ENCODE data around the gene DGAT2L6.

The DGAT2L6 gene

DNA sequence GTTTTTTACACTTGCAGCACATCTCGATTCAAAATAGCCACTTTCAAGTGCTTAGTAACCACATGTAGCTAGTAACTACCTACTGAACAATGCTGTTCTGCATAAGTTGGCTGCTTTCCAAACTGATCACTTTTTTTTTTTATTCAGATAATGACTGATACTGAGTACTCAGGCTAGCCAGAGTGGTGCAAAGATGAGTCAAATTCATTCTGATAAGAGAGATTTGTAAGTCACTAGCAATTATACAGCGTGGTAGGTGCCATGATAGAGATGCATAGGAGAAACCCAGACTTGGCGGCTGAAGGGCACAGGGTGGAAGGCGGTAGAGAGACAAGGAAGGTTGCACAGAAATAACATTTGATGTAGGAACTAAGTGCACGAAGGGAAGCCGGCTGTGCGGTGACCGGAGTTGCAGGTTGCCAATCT is 44.4 kb upstream of the DGAT2L6 start:
- Histone ChIP-seq H3K4ac (ENCODE audit: low read depth in 1 of 2, low read length in 2 of 2) (no peak overlapping the region), H2BK5ac (ENCODE audit: low read depth, low read length, poor library complexity, severe bottlenecking) (no peak overlapping the region), H2AK5ac (ENCODE audit: low read length, severe bottlenecking) (no peak overlapping the region), H3K4me2 (ENCODE audit: low read length, poor library complexity, severe bottlenecking) (peak overlapping the region; percentile 55), H2BK12ac (ENCODE audit: low read length in 2 of 2) (no peak overlapping the region), H3K27me3 (ENCODE audit: control insufficient read depth in 1 of 2, insufficient read depth in 1 of 2, low read length in 2 of 2) (peaks cover 0 to 7% of the 10 kb centered on the region in 2 experiments), H3K18ac (ENCODE audit: low read depth in 1 of 2, low read length in 2 of 2) (no peak overlapping the region), H3K36me3 (ENCODE audit: control insufficient read depth in 1 of 2, insufficient read depth in 2 of 2, low read depth in 1 of 2, low read length in 2 of 2) (peaks cover 0 to 18% of the 10 kb centered on the region in 2 experiments), H3K23ac (ENCODE audit: low read length in 2 of 2) (no peak overlapping the region), H3K4me1 (ENCODE audit: control insufficient read depth, insufficient read depth, low read depth, low read length) (peaks cover 2% of the 10 kb centered on the region), H4K91ac (ENCODE audit: low read length) (no peak overlapping the region), H2BK15ac (ENCODE audit: low read depth, poor library complexity, severe bottlenecking) (no peak overlapping the region), H3K27ac (ENCODE audit: low read length, poor library complexity, severe bottlenecking) (peak overlapping the region; percentile 60), H3K79me1 (replicated peaks; ENCODE audit: low read length, poor library complexity, severe bottlenecking) (no peaks in the 10 kb centered on the region), H3K4me3 (ENCODE audit: insufficient read depth in 1 of 2, low read depth in 1 of 2, low read length in 2 of 2) (peak overlapping the region; percentile 73 to 84), H2AFZ (ENCODE audit: low read depth, low read length) (peak overlapping the region; percentile 81), H4K8ac (ENCODE audit: low read length) (no peak overlapping the region), H3K9me3 (ENCODE audit: control insufficient read depth, low read length) (no peaks in the 10 kb centered on the region), H2BK120ac (ENCODE audit: low read depth, low read length) (no peak overlapping the region), H3K9ac (ENCODE audit: low read length) (peak overlapping the region; percentile 96), H3K14ac (ENCODE audit: low read length in 2 of 2) (no peak overlapping the region)
- 0% methylated on average over 7 of the region's 8 CpGs for WGBS
- DNase-seq, result no peak

DNA sequence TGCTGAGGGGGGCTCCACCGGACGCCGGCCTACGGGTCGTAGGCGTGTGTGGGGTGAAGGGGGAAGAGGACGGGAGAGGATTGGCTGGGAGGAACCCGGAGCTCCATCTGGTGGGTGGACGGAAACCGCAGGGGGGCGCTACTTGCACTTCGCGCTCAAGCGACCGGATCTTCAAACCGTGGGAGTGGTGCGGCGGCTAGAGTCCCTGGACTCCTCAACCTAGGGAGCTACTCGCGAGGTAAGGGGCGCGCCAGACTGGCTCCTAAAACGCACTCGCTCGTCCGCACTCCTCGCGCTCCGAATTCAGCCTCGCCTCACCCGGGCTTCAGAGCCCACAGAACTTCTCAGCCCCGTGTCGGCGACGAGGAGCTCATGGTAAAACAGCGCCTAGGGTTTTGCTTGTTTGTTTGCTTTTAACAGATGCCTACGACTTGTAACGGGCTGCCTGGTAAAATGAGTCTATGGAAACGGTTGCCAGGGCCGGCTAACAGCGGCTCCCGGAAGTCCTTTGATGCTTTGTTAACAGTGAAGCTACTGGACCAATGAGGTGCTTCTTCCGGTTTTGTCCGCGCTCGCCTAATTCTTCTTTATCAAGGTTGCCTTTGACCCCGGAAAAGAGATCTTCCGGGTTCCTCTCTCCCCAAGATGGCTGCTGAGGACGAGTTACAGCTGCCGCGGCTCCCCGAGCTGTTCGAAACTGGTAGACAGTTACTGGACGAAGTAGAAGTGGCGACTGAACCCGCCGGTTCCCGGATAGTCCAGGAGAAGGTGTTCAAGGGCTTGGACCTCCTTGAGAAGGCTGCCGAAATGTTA is 43.8 kb upstream of the DGAT2L6 start, which contains the start of gene IGBP1:
Gene IGBP1, plus strand, starts transcription at position 145 of the 813 bp plus-strand sequence. Its CDS starts 501 bp downstream, at position 646.
- Histone ChIP-seq H2BK5ac (ENCODE audit: low read depth, low read length, poor library complexity, severe bottlenecking) (peak within 1 kb of the TSS; percentile 51), H3K4me1 (ENCODE audit: control insufficient read depth, insufficient read depth, low read depth, low read length) (peaks cover 2% of the 10 kb centered on the region), H2AFZ (ENCODE audit: low read depth, low read length) (peak within 1 kb of the TSS; percentile 81), H2AK5ac (ENCODE audit: low read length, severe bottlenecking) (no peak within 1 kb of the TSS), H3K27ac (ENCODE audit: low read length, poor library complexity, severe bottlenecking) (peak within 1 kb of the TSS; percentile 91), H3K18ac (ENCODE audit: low read depth in 1 of 2, low read length in 2 of 2) (peak within 1 kb of the TSS; percentile 37 to 43), H3K36me3 (ENCODE audit: control insufficient read depth in 1 of 2, insufficient read depth in 2 of 2, low read depth in 1 of 2, low read length in 2 of 2) (peaks cover 0 to 18% of the 10 kb centered on the region in 2 experiments), H4K91ac (ENCODE audit: low read length) (peak within 1 kb of the TSS; percentile 68), H3K4me2 (ENCODE audit: low read length, poor library complexity, severe bottlenecking) (peak within 1 kb of the TSS; percentile 87), H2BK15ac (ENCODE audit: low read depth, poor library complexity, severe bottlenecking) (peak within 1 kb of the TSS; percentile 52), H3K14ac (ENCODE audit: low read length in 2 of 2) (no peak within 1 kb of the TSS), H3K79me1 (replicated peaks; ENCODE audit: low read length, poor library complexity, severe bottlenecking) (no peaks in the 10 kb centered on the region), H2BK120ac (ENCODE audit: low read depth, low read length) (no peak within 1 kb of the TSS), H3K4me3 (ENCODE audit: insufficient read depth in 1 of 2, low read depth in 1 of 2, low read length in 2 of 2) (peak within 1 kb of the TSS; percentile 73 to 84), H4K8ac (ENCODE audit: low read length) (peak within 1 kb of the TSS; percentile 94), H3K27me3 (ENCODE audit: control insufficient read depth in 1 of 2, insufficient read depth in 1 of 2, low read length in 2 of 2) (peaks cover 0 to 5% of the 10 kb centered on the region in 2 experiments), H2BK12ac (ENCODE audit: low read length in 2 of 2) (no peak within 1 kb of the TSS), H3K23ac (ENCODE audit: low read length in 2 of 2) (no peak within 1 kb of the TSS), H3K4ac (ENCODE audit: low read depth in 1 of 2, low read length in 2 of 2) (no peak within 1 kb of the TSS), H3K9ac (ENCODE audit: low read length) (peak within 1 kb of the TSS; percentile 96), H3K9me3 (ENCODE audit: control insufficient read depth, low read length) (no peaks in the 10 kb centered on the region)
- WGBS, result under 1% methylated on average over 52 of the region's 59 CpGs
- DNase-seq, result peak; percentile 93

DNA sequence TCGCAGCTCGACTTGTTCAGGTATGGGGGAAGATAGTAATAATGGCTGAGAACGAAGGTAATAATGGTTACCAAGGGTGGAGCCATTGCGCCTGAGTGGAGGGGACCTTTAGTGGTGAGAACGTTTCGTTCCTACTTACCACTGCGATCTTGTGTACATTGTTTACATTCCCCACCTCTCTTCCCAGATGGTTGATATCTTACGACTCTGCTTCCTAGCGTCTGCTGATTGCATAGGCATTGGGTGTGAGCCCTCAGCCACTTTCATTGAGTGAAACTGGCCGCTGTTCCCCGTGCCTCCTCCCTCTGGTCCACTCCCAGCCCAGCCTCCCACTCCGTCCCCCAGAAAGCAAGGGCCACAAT is 43.2 kb upstream of the DGAT2L6 start:
- under 1% methylated on average over 10 of the region's 12 CpGs for WGBS
- no peak overlapping the region for H3K23ac ChIP-seq (ENCODE audit: low read length in 2 of 2)
- no peak overlapping the region for H3K14ac ChIP-seq (ENCODE audit: low read length in 2 of 2)
- H2BK5ac ChIP-seq (ENCODE audit: low read depth, low read length, poor library complexity, severe bottlenecking), result no peak overlapping the region
- H3K4me3 ChIP-seq (ENCODE audit: insufficient read depth in 1 of 2, low read depth in 1 of 2, low read length in 2 of 2), result peak overlapping the region; percentile 67 to 84
- peak overlapping the region; percentile 27 for H4K91ac ChIP-seq (ENCODE audit: low read length)
- DNase-seq, result peak; percentile 72
- no peak overlapping the region for H2BK12ac ChIP-seq (ENCODE audit: low read length in 2 of 2)
- peak overlapping the region; percentile 82 for H4K8ac ChIP-seq (ENCODE audit: low read length)
- no peak overlapping the region for H2AK5ac ChIP-seq (ENCODE audit: low read length, severe bottlenecking)
- peak overlapping the region; percentile 87 for H3K4me2 ChIP-seq (ENCODE audit: low read length, poor library complexity, severe bottlenecking)
- peak overlapping the region in 1 of 2 experiments; percentile 43 for H3K18ac ChIP-seq (ENCODE audit: low read depth in 1 of 2, low read length in 2 of 2)
- no peak overlapping the region for H3K4ac ChIP-seq (ENCODE audit: low read depth in 1 of 2, low read length in 2 of 2)
- no peaks in the 10 kb centered on the region for H3K9me3 ChIP-seq (ENCODE audit: control insufficient read depth, low read length)
- no peak overlapping the region for H2AFZ ChIP-seq (ENCODE audit: low read depth, low read length)
- peaks cover 0 to 5% of the 10 kb centered on the region in 2 experiments for H3K27me3 ChIP-seq (ENCODE audit: control insufficient read depth in 1 of 2, insufficient read depth in 1 of 2, low read length in 2 of 2)
- peaks cover 2% of the 10 kb centered on the region for H3K4me1 ChIP-seq (ENCODE audit: control insufficient read depth, insufficient read depth, low read depth, low read length)
- H3K36me3 ChIP-seq (ENCODE audit: control insufficient read depth in 1 of 2, insufficient read depth in 2 of 2, low read depth in 1 of 2, low read length in 2 of 2), result peaks cover 0 to 18% of the 10 kb centered on the region in 2 experiments
- H3K9ac ChIP-seq (ENCODE audit: low read length), result peak overlapping the region; percentile 96
- H3K79me1 ChIP-seq (replicated peaks; ENCODE audit: low read length, poor library complexity, severe bottlenecking), result no peaks in the 10 kb centered on the region
- H3K27ac ChIP-seq (ENCODE audit: low read length, poor library complexity, severe bottlenecking), result peak overlapping the region; percentile 74
- H2BK120ac ChIP-seq (ENCODE audit: low read depth, low read length), result no peak overlapping the region
- H2BK15ac ChIP-seq (ENCODE audit: low read depth, poor library complexity, severe bottlenecking), result no peak overlapping the region

GRCh38 chrX:70138622-70139021 is 38.7 kb upstream of the DGAT2L6 start:
- DNase-seq, result no peak
- peaks cover 1% of the 10 kb centered on the region for H3K79me1 ChIP-seq (replicated peaks; ENCODE audit: low read length, poor library complexity, severe bottlenecking)
- no peak overlapping the region for H3K14ac ChIP-seq (ENCODE audit: low read length in 2 of 2)
- H3K4me2 ChIP-seq (ENCODE audit: low read length, poor library complexity, severe bottlenecking), result no peak overlapping the region
- H3K27ac ChIP-seq (ENCODE audit: low read length, poor library complexity, severe bottlenecking), result no peak overlapping the region
- no peak overlapping the region for H3K18ac ChIP-seq (ENCODE audit: low read depth in 1 of 2, low read length in 2 of 2)
- H4K91ac ChIP-seq (ENCODE audit: low read length), result no peak overlapping the region
- no peak overlapping the region for H3K4ac ChIP-seq (ENCODE audit: low read depth in 1 of 2, low read length in 2 of 2)
- no peak overlapping the region for H4K8ac ChIP-seq (ENCODE audit: low read length)
- H2BK5ac ChIP-seq (ENCODE audit: low read depth, low read length, poor library complexity, severe bottlenecking), result no peak overlapping the region
- peaks cover 0 to 4% of the 10 kb centered on the region in 2 experiments for H3K27me3 ChIP-seq (ENCODE audit: control insufficient read depth in 1 of 2, insufficient read depth in 1 of 2, low read length in 2 of 2)
- no peak overlapping the region for H2BK12ac ChIP-seq (ENCODE audit: low read length in 2 of 2)
- no peak overlapping the region for H2AK5ac ChIP-seq (ENCODE audit: low read length, severe bottlenecking)
- H2BK15ac ChIP-seq (ENCODE audit: low read depth, poor library complexity, severe bottlenecking), result no peak overlapping the region
- H3K9me3 ChIP-seq (ENCODE audit: control insufficient read depth, low read length), result no peaks in the 10 kb centered on the region
- H3K4me3 ChIP-seq (ENCODE audit: insufficient read depth in 1 of 2, low read depth in 1 of 2, low read length in 2 of 2), result no peak overlapping the region
- H2BK120ac ChIP-seq (ENCODE audit: low read depth, low read length), result no peak overlapping the region
- H3K4me1 ChIP-seq (ENCODE audit: control insufficient read depth, insufficient read depth, low read depth, low read length), result peaks cover 2% of the 10 kb centered on the region
- H3K36me3 ChIP-seq (ENCODE audit: control insufficient read depth in 1 of 2, insufficient read depth in 2 of 2, low read depth in 1 of 2, low read length in 2 of 2), result peaks cover 0 to 40% of the 10 kb centered on the region in 2 experiments
- H2AFZ ChIP-seq (ENCODE audit: low read depth, low read length), result no peak overlapping the region
- no CpG with 5 or more reads among the region's 2 CpGs for WGBS
- H3K23ac ChIP-seq (ENCODE audit: low read length in 2 of 2), result no peak overlapping the region
- H3K9ac ChIP-seq (ENCODE audit: low read length), result no peak overlapping the region

Measured in mesenchymal stem cell (in vitro differentiated cells and primary cell).